ENCODE results near the gene CARNS1. TPM values are rescaled to one million over a fixed set of nuclear protein-coding genes. Genes with fewer than 3 reads are reported as not detected.

CARNS1 gene
- polyA plus RNA-seq, 1 donor (not counting 4 experiments of a cell fraction or from before 2014, with no cell fraction given) = not detected

DNA sequence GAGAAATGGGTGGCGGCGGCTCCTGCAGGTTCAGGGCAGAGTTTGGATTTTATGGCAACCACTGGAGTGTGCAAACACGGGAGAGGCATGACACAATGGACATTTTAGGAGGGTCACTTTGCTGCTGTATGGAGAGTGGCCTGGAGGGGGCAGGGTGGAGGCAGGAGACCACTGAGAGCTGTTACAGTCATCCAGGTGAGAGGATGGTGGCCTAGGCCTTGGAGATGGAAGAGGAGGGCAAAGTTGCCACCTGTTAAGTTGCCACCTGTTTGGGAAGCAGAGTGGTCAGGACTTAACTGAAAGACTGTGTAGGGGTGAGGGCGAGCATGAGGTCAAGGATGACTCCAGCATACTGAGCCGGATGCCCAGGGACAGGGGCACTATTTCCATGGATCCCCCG lies 26.0 kb upstream of the CARNS1 start:
- Histone ChIP-seq H3K79me2 (ENCODE audit: control insufficient read depth, insufficient read depth, low read length) (peaks cover 10% of the 10 kb centered on the region), H3K4me1 (ENCODE audit: control insufficient read depth, extremely low read depth, insufficient read depth, low read length) (peaks cover 20% of the 10 kb centered on the region), H3K9me1 (ENCODE audit: control insufficient read depth, extremely low read depth, insufficient read depth, low read length) (no peaks in the 10 kb centered on the region), H3K9me3 (ENCODE audit: control insufficient read depth, low read depth, low read length) (no peaks in the 10 kb centered on the region), H3K9ac (ENCODE audit: control insufficient read depth, extremely low read depth, insufficient read depth, low read length) (no peak overlapping the region), H3K27me3 (ENCODE audit: control insufficient read depth, extremely low read depth, insufficient read depth, low read length) (no peaks in the 10 kb centered on the region), H3K27ac (ENCODE audit: control insufficient read depth, insufficient read depth, low read length) (no peak overlapping the region), H3K4me3 (ENCODE audit: control insufficient read depth in 2 of 3, extremely low read depth in 1 of 3, insufficient read depth in 2 of 3, low read depth in 1 of 3, low read length in 3 of 3) (no peak overlapping the region), H4K20me1 (ENCODE audit: control insufficient read depth, extremely low read depth, insufficient read depth, low read length) (no peaks in the 10 kb centered on the region), H2AFZ (ENCODE audit: control insufficient read depth, low read length) (no peak overlapping the region), H3K4me2 (ENCODE audit: control insufficient read depth, extremely low read depth, insufficient read depth, low read depth, low read length) (no peak overlapping the region), H3K36me3 (ENCODE audit: control insufficient read depth in 2 of 2, extremely low read depth in 1 of 2, insufficient read depth in 2 of 2, low read length in 2 of 2) (peaks cover 0 to 4% of the 10 kb centered on the region in 2 experiments)
- FAIRE-seq (no peak), DNase-seq (ENCODE audit: low read depth, low spot score) (no peak)
- dilution Hi-C loops (cut with MboI; ENCODE audit: extremely low pct_ligation_motif_present, low sequenced_read_pairs) = no loop called here
- no peak for TF ChIP-seq EZH2 (IDR thresholded peaks at IDR 0.05; ENCODE audit: low read length)
- TF ChIP-seq, protein P1, sequence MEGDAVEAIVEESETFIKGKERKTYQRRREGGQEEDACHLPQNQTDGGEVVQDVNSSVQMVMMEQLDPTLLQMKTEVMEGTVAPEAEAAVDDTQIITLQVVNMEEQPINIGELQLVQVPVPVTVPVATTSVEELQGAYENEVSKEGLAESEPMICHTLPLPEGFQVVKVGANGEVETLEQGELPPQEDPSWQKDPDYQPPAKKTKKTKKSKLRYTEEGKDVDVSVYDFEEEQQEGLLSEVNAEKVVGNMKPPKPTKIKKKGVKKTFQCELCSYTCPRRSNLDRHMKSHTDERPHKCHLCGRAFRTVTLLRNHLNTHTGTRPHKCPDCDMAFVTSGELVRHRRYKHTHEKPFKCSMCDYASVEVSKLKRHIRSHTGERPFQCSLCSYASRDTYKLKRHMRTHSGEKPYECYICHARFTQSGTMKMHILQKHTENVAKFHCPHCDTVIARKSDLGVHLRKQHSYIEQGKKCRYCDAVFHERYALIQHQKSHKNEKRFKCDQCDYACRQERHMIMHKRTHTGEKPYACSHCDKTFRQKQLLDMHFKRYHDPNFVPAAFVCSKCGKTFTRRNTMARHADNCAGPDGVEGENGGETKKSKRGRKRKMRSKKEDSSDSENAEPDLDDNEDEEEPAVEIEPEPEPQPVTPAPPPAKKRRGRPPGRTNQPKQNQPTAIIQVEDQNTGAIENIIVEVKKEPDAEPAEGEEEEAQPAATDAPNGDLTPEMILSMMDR (optimal IDR thresholded peaks at IDR 0.05 in 1 of 3, IDR thresholded peaks at IDR 0.05 in 1 of 3, conservative IDR thresholded peaks at IDR 0.05 in 1 of 3; ENCODE audit: extremely low read depth in 1 of 3, insufficient read depth in 2 of 3, low read length in 3 of 3) = peak; percentile 42 to 71 (median 53)

DNA sequence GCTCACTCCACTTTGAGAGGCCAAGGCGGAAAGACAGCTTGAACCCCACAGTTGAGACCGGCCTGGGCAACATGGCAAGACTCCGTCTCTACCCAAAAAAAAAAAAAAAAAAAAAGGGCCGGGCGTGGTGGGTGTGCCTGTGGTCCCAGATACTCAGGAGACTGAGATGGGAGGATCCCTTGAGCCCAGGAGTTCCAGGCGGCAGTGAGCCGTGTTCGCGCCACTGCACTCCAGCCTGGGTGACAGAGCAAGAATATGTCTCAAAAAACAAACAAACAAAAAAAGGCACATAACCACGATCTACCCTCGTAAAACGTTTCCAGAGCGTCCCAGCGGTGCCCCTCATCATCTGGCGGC lies 24.6 kb upstream of the CARNS1 start:
- H3K9me3 ChIP-seq (ENCODE audit: control insufficient read depth, low read depth, low read length) = no peaks in the 10 kb centered on the region
- DNase-seq (ENCODE audit: low read depth, low spot score) (no peak), FAIRE-seq (no peak)
- dilution Hi-C loops (cut with MboI; ENCODE audit: extremely low pct_ligation_motif_present, low sequenced_read_pairs) = no loop called here
- H3K4me3 ChIP-seq (ENCODE audit: control insufficient read depth in 2 of 3, extremely low read depth in 1 of 3, insufficient read depth in 2 of 3, low read depth in 1 of 3, low read length in 3 of 3) = peak overlapping the region; percentile 80 to 97 (median 89)
- peaks cover 11% of the 10 kb centered on the region for H3K4me1 ChIP-seq (ENCODE audit: control insufficient read depth, extremely low read depth, insufficient read depth, low read length)
- peaks cover 2 to 11% of the 10 kb centered on the region in 2 experiments for H3K36me3 ChIP-seq (ENCODE audit: control insufficient read depth in 2 of 2, extremely low read depth in 1 of 2, insufficient read depth in 2 of 2, low read length in 2 of 2)
- peak overlapping the region; percentile 100 for H3K4me2 ChIP-seq (ENCODE audit: control insufficient read depth, extremely low read depth, insufficient read depth, low read depth, low read length)
- no peaks in the 10 kb centered on the region for H3K9me1 ChIP-seq (ENCODE audit: control insufficient read depth, extremely low read depth, insufficient read depth, low read length)
- H3K9ac ChIP-seq (ENCODE audit: control insufficient read depth, extremely low read depth, insufficient read depth, low read length) = peak overlapping the region; percentile 93
- H3K27me3 ChIP-seq (ENCODE audit: control insufficient read depth, extremely low read depth, insufficient read depth, low read length) = no peaks in the 10 kb centered on the region
- peak overlapping the region; percentile 91 for H2AFZ ChIP-seq (ENCODE audit: control insufficient read depth, low read length)
- H4K20me1 ChIP-seq (ENCODE audit: control insufficient read depth, extremely low read depth, insufficient read depth, low read length) = no peaks in the 10 kb centered on the region
- TF ChIP-seq, protein P1 (optimal IDR thresholded peaks at IDR 0.05 in 1 of 3, IDR thresholded peaks at IDR 0.05 in 1 of 3, conservative IDR thresholded peaks at IDR 0.05 in 1 of 3; ENCODE audit: extremely low read depth in 1 of 3, insufficient read depth in 2 of 3, low read length in 3 of 3) = no peak
- TF ChIP-seq EZH2 (IDR thresholded peaks at IDR 0.05; ENCODE audit: low read length) = no peak
- peak overlapping the region; percentile 76 for H3K27ac ChIP-seq (ENCODE audit: control insufficient read depth, insufficient read depth, low read length)
- H3K79me2 ChIP-seq (ENCODE audit: control insufficient read depth, insufficient read depth, low read length) = peaks cover 10% of the 10 kb centered on the region

Data from keratinocyte (primary cell).